ENCODE results near the gene NLGN4X.

DNA sequence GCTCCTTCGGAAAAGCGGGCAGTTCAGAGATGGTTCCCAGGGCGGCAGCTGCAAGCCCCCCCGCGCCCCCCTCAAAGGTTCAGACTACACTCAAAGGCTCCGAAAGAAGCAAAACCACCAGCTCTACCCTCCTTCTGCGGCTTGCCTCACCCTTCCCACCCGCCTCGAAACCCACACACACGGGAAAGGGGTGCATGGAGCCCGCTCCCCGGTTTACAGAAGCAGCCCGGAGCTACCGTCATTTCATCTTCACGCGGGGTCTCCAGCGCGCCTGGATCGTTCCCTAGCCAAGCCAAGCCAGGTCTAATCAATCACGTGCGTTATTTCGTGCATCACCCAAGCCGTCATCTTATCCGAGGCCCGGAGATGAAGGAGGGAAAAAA lies 1.2 kb downstream of the NLGN4X start:
- TF ChIP-seq, protein P1, sequence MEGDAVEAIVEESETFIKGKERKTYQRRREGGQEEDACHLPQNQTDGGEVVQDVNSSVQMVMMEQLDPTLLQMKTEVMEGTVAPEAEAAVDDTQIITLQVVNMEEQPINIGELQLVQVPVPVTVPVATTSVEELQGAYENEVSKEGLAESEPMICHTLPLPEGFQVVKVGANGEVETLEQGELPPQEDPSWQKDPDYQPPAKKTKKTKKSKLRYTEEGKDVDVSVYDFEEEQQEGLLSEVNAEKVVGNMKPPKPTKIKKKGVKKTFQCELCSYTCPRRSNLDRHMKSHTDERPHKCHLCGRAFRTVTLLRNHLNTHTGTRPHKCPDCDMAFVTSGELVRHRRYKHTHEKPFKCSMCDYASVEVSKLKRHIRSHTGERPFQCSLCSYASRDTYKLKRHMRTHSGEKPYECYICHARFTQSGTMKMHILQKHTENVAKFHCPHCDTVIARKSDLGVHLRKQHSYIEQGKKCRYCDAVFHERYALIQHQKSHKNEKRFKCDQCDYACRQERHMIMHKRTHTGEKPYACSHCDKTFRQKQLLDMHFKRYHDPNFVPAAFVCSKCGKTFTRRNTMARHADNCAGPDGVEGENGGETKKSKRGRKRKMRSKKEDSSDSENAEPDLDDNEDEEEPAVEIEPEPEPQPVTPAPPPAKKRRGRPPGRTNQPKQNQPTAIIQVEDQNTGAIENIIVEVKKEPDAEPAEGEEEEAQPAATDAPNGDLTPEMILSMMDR (IDR thresholded peaks at IDR 0.05; ENCODE audit: extremely low read depth in 1 of 2, insufficient read depth in 1 of 2, low read depth in 1 of 2, low read length in 2 of 2) = no peak
- TF ChIP-seq EZH2 (IDR thresholded peaks at IDR 0.05; ENCODE audit: borderline replicate concordance, low read depth, low read length, severe bottlenecking) (no peak), POLR2AphosphoS5 (IDR thresholded peaks at IDR 0.05; ENCODE audit: insufficient read depth, low read depth, low read length) (no peak), POLR2A (IDR thresholded peaks at IDR 0.05; ENCODE audit: low read depth, low read length) (no peak), FOS (IDR thresholded peaks at IDR 0.05; ENCODE audit: borderline replicate concordance, insufficient read depth, low read length) (no peak), JUN (IDR thresholded peaks at IDR 0.05; ENCODE audit: borderline replicate concordance, insufficient read depth, insufficient read length, low read depth) (no peak), MYC (IDR thresholded peaks at IDR 0.05; ENCODE audit: low read depth, low read length) (no peak)
- TF ChIP-seq, protein P2, sequence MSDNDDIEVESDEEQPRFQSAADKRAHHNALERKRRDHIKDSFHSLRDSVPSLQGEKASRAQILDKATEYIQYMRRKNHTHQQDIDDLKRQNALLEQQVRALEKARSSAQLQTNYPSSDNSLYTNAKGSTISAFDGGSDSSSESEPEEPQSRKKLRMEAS (IDR thresholded peaks at IDR 0.05; ENCODE audit: insufficient read depth, insufficient read length) = no peak

All from endothelial cell of umbilical vein (primary cell).